Hepatocyte (in vitro differentiated cells): ENCODE data around the gene MTMR12.

Experiments
- EZH2 ChIP-seq: fragments of 200-600 bp; sonication (generic); IDR thresholded peaks from 2 replicates; pipeline ENCODE4 v1.6.1; 2016; ENCODE audit warnings: antibody characterized with exemption, mild to moderate bottlenecking, borderline replicate concordance
- TF ChIP-seq, protein P1 (sequence below): fragments of 200-600 bp; sonication (generic); IDR thresholded peaks from 2 replicates; pipeline ENCODE4 v1.5.1; 2016; ENCODE audit warnings: antibody characterized with exemption, mild to moderate bottlenecking; ENCODE audit not compliant: poor library complexity

DNA sequence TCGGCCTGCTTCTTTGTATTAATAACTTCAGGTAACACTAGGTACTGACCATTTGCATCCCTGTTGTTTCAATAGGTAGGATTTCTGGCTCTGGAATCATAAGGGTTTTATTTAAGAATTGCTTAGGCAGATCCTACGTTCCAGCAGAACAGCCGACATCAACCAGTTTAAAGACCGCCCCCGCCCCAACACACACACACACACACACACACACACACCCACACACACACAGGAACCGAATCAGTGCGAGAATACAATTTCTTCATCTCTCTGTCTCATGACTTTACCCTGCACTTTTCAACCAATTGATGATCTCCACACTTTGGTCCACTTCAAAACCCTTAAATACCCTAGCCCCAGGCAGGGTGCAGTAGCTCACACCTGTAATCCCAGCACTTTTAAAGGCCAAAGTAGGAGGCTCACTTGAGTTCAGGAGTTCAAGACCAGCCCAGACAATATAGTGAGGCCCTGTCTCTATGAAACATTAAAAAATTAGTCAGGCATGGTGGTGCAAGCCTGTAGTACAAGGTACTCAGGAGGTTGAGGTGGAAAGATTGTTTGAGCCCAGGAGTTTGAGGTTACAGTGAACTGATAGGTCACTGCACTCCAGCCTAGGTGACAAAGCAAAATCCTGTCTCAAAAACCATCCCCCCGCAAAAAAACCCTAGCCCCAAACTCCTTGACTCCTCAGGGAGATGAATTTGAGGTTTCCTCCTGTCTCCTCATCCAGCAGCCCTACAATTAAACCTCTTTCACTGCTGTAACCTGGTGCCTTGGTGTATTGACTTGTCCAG, 2.7 kb upstream of the MTMR12 start:
- no peak for TF ChIP-seq EZH2
- TF ChIP-seq, protein P1, sequence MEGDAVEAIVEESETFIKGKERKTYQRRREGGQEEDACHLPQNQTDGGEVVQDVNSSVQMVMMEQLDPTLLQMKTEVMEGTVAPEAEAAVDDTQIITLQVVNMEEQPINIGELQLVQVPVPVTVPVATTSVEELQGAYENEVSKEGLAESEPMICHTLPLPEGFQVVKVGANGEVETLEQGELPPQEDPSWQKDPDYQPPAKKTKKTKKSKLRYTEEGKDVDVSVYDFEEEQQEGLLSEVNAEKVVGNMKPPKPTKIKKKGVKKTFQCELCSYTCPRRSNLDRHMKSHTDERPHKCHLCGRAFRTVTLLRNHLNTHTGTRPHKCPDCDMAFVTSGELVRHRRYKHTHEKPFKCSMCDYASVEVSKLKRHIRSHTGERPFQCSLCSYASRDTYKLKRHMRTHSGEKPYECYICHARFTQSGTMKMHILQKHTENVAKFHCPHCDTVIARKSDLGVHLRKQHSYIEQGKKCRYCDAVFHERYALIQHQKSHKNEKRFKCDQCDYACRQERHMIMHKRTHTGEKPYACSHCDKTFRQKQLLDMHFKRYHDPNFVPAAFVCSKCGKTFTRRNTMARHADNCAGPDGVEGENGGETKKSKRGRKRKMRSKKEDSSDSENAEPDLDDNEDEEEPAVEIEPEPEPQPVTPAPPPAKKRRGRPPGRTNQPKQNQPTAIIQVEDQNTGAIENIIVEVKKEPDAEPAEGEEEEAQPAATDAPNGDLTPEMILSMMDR, result no peak
